ENCODE measurements around the gene RS1. TPM values are rescaled to one million over a fixed set of nuclear protein-coding genes. Genes with fewer than 3 reads are reported as not detected.

The RS1 gene
- total RNA-seq, 4 donors from 2014 or later = not detected

- no peaks in the 10 kb centered on the region for H3K27me3 ChIP-seq
- intact Hi-C loops (cut with DNase I; ENCODE audit: low total_unique reads) = no loop called here
- TF ChIP-seq POLR2AphosphoS5 (IDR thresholded peaks at IDR 0.05) (no peak), POLR2A (IDR thresholded peaks at IDR 0.05) (no peak), CTCF (IDR thresholded peaks at IDR 0.05) (no peak), EP300 (IDR thresholded peaks at IDR 0.05; ENCODE audit: low read depth) (no peak)
Observed at GRCh38 chrX:18661273-18661672, 10.6 kb downstream of the RS1 start.

GRCh38 chrX:18654875-18655836 lies 16.8 kb downstream of the RS1 start:
- Histone ChIP-seq H3K4me3 (no peak overlapping the region), H3K27ac (no peak overlapping the region), H3K4me1 (no peaks in the 10 kb centered on the region), H3K9me3 (no peaks in the 10 kb centered on the region), H3K27me3 (no peaks in the 10 kb centered on the region), H3K36me3 (no peaks in the 10 kb centered on the region)
- TF ChIP-seq EP300 (IDR thresholded peaks at IDR 0.05; ENCODE audit: low read depth) (no peak), POLR2A (IDR thresholded peaks at IDR 0.05) (no peak), POLR2AphosphoS5 (IDR thresholded peaks at IDR 0.05) (no peak), CTCF (IDR thresholded peaks at IDR 0.05) (no peak)
- in situ Hi-C loops (cut with MboI; ENCODE audit: low pct_ligation_motif_present in 1 of 4, low pct_unique_long_range_greater_than_20kb in 1 of 4, low sequenced_read_pairs in 3 of 4) = loop anchor here in 1 of 4 donors (25.0 kb wide), 1 partner anchor 243 kb away; no protein-coding TSS in a partner anchor
- intact Hi-C loops (cut with DNase I; ENCODE audit: low total_unique reads) = no loop called here
- 48 to 67% methylated on average over 1 to 5 of the region's 5 CpGs for WGBS, 2 donors (ENCODE audit: low coverage in 1 of 2)
- no peak for DNase-seq

More at GRCh38 chrX:18661273-18661672, 10.6 kb downstream of the RS1 start:
- H3K27ac ChIP-seq = no peak overlapping the region
- H3K4me3 ChIP-seq = no peak overlapping the region
- H3K36me3 ChIP-seq = no peaks in the 10 kb centered on the region
- H3K4me1 ChIP-seq = no peaks in the 10 kb centered on the region
- in situ Hi-C loops (cut with MboI; ENCODE audit: low pct_ligation_motif_present in 1 of 4, low pct_unique_long_range_greater_than_20kb in 1 of 4, low sequenced_read_pairs in 3 of 4) = loop anchor here in 2 of 4 donors (10.0 to 25.0 kb wide), 2 partner anchors 249 to 674 kb away; no protein-coding TSS in a partner anchor
- no peak for DNase-seq
- H3K9me3 ChIP-seq = no peaks in the 10 kb centered on the region
- WGBS, 2 donors (ENCODE audit: low coverage in 1 of 2) = 81% methylated on average over 12 of the region's 12 CpGs; no CpG with 5 or more reads in 1 of the 2 donors

GRCh38 chrX:18652636-18653035 lies 19.3 kb downstream of the RS1 start:
- no peaks in the 10 kb centered on the region for H3K9me3 ChIP-seq
- no peak overlapping the region for H3K4me3 ChIP-seq
- no peak for DNase-seq
- H3K36me3 ChIP-seq = no peaks in the 10 kb centered on the region
- intact Hi-C loops (cut with DNase I; ENCODE audit: low total_unique reads) (no loop called here), in situ Hi-C loops (cut with MboI; ENCODE audit: low pct_ligation_motif_present in 1 of 4, low pct_unique_long_range_greater_than_20kb in 1 of 4, low sequenced_read_pairs in 3 of 4) (loop anchor here in 1 of 4 donors (25.0 kb wide), 1 partner anchor 240 kb away; no protein-coding TSS in a partner anchor)
- no peaks in the 10 kb centered on the region for H3K4me1 ChIP-seq
- no peak for TF ChIP-seq POLR2A (IDR thresholded peaks at IDR 0.05)
- no peak for TF ChIP-seq CTCF (IDR thresholded peaks at IDR 0.05)
- TF ChIP-seq EP300 (IDR thresholded peaks at IDR 0.05; ENCODE audit: low read depth) = no peak
- no peak overlapping the region for H3K27ac ChIP-seq
- no peaks in the 10 kb centered on the region for H3K27me3 ChIP-seq

GRCh38 chrX:18650662-18651061 lies 21.2 kb downstream of the RS1 start:
- H3K36me3 ChIP-seq = no peaks in the 10 kb centered on the region
- no peaks in the 10 kb centered on the region for H3K27me3 ChIP-seq
- no peak for DNase-seq
- no peak overlapping the region for H3K27ac ChIP-seq
- intact Hi-C loops (cut with DNase I; ENCODE audit: low total_unique reads) (no loop called here), in situ Hi-C loops (cut with MboI; ENCODE audit: low pct_ligation_motif_present in 1 of 4, low pct_unique_long_range_greater_than_20kb in 1 of 4, low sequenced_read_pairs in 3 of 4) (loop anchor here in 1 of 4 donors (25.0 kb wide), 1 partner anchor 238 kb away; no protein-coding TSS in a partner anchor)
- TF ChIP-seq EP300 (IDR thresholded peaks at IDR 0.05; ENCODE audit: low read depth) (no peak), CTCF (IDR thresholded peaks at IDR 0.05) (no peak), POLR2A (IDR thresholded peaks at IDR 0.05) (no peak), POLR2AphosphoS5 (IDR thresholded peaks at IDR 0.05) (no peak)
- no peaks in the 10 kb centered on the region for H3K9me3 ChIP-seq
- 84% methylated on average over 6 of the region's 6 CpGs; no CpG with 5 or more reads in 1 of the 2 donors for WGBS, 2 donors (ENCODE audit: low coverage in 1 of 2)
- no peak overlapping the region for H3K4me3 ChIP-seq
- no peaks in the 10 kb centered on the region for H3K4me1 ChIP-seq

Measured in transverse colon (tissue), 4 donors.